ENCODE results near the gene TMPRSS13. TPM values are rescaled to one million over a fixed set of nuclear protein-coding genes. Genes with fewer than 3 reads are reported as not detected.

Gene TMPRSS13
- total and polyA plus RNA-seq, 8 donors = 0.19 to 3.8 (median 1.2) TPM; not detected in 3

GRCh38 chr11:117908109-117908895, 20.9 kb downstream of the TMPRSS13 start:
- H3K27ac ChIP-seq = no peak overlapping the region
- intact Hi-C loops (cut with DNase I; ENCODE audit: low total_unique reads) = no loop called here
- H3K9me3 ChIP-seq = no peaks in the 10 kb centered on the region
- H3K4me3 ChIP-seq = no peak overlapping the region
- H3K36me3 ChIP-seq = no peaks in the 10 kb centered on the region
- 82 to 92% (median 88%) methylated on average over 10 to 17 of the region's 17 CpGs for WGBS, 5 donors
- no peak for DNase-seq
- peaks cover 0 to 13% (median 0%) of the 10 kb centered on the region in 3 donors for H3K27me3 ChIP-seq
- TF ChIP-seq EP300 (IDR thresholded peaks at IDR 0.05) (no peak), CTCF (IDR thresholded peaks at IDR 0.05) (no peak), POLR2A (IDR thresholded peaks at IDR 0.05) (no peak), POLR2AphosphoS5 (IDR thresholded peaks at IDR 0.05) (no peak)
- H3K4me1 ChIP-seq = peaks cover 0 to 9% (median 2%) of the 10 kb centered on the region in 4 donors

- Histone ChIP-seq H3K36me3 (no peaks in the 10 kb centered on the region), H3K27me3 (peaks cover 0 to 13% (median 0%) of the 10 kb centered on the region in 3 donors), H3K4me3 (no peak overlapping the region), H3K27ac (no peak overlapping the region), H3K4me1 (peaks cover 0 to 9% (median 2%) of the 10 kb centered on the region in 4 donors), H3K9me3 (no peaks in the 10 kb centered on the region)
- 29 to 39% (median 33%) methylated on average over 20 to 24 of the region's 24 CpGs for WGBS, 5 donors
- intact Hi-C loops (cut with DNase I; ENCODE audit: low total_unique reads) = no loop called here
- peak; percentile 68 to 96 for DNase-seq
- peak in 1 of 3 donors; percentile 61 for TF ChIP-seq POLR2AphosphoS5 (IDR thresholded peaks at IDR 0.05)
- no peak for TF ChIP-seq POLR2A (IDR thresholded peaks at IDR 0.05)
Measured at GRCh38 chr11:117907276-117908108, 21.7 kb downstream of the TMPRSS13 start.

- intact Hi-C loops (cut with DNase I; ENCODE audit: low total_unique reads) = no loop called here
- TF ChIP-seq POLR2A (IDR thresholded peaks at IDR 0.05) (no peak), CTCF (IDR thresholded peaks at IDR 0.05) (no peak), EP300 (IDR thresholded peaks at IDR 0.05) (no peak), POLR2AphosphoS5 (IDR thresholded peaks at IDR 0.05) (no peak)
- Histone ChIP-seq H3K9me3 (no peaks in the 10 kb centered on the region), H3K27ac (no peak overlapping the region), H3K4me3 (no peak overlapping the region), H3K27me3 (peaks cover 0 to 11% (median 0%) of the 10 kb centered on the region in 3 donors), H3K36me3 (no peaks in the 10 kb centered on the region), H3K4me1 (peaks cover 0 to 9% (median 2%) of the 10 kb centered on the region in 4 donors)
- DNase-seq = no peak
- 72 to 89% (median 78%) methylated on average over 4 of the region's 4 CpGs for WGBS, 5 donors
Measured at GRCh38 chr11:117906710-117907109, 22.5 kb downstream of the TMPRSS13 start.

GRCh38 chr11:117906126-117906525, 23.1 kb downstream of the TMPRSS13 start:
- no peak for DNase-seq
- Histone ChIP-seq H3K36me3 (no peaks in the 10 kb centered on the region), H3K27ac (no peak overlapping the region), H3K4me3 (no peak overlapping the region), H3K9me3 (no peaks in the 10 kb centered on the region), H3K4me1 (peaks cover 0 to 9% (median 2%) of the 10 kb centered on the region in 4 donors), H3K27me3 (peaks cover 0 to 6% (median 0%) of the 10 kb centered on the region in 3 donors)
- intact Hi-C loops (cut with DNase I; ENCODE audit: low total_unique reads) = no loop called here
- 96 to 100% (median 97%) methylated on average over 2 of the region's 2 CpGs for WGBS, 5 donors
- TF ChIP-seq EP300 (IDR thresholded peaks at IDR 0.05) = no peak
- no peak for TF ChIP-seq POLR2AphosphoS5 (IDR thresholded peaks at IDR 0.05)
- TF ChIP-seq CTCF (IDR thresholded peaks at IDR 0.05) = no peak
- TF ChIP-seq POLR2A (IDR thresholded peaks at IDR 0.05) = no peak
